Fibroblast of lung (primary cell): ENCODE measurements around the gene CTXN3.

ENCODE experiments used
- EZH2 ChIP-seq: IDR thresholded peaks from 2 replicates; pipeline ENCODE4 v1.5.1; 2012; ENCODE audit warnings: low read length, control low read depth, mild to moderate bottlenecking; ENCODE audit errors: missing control alignments
- TF ChIP-seq, protein P1 (sequence below), 2 donors: IDR thresholded peaks in 1 of 2; conservative IDR thresholded peaks in 1 of 2; 1 replicate in 1 of 2; 2 replicates in 1 of 2; pipeline ENCODE4 v1.5.1; 2011 to 2012; ENCODE audit warnings: low read length in 2 of 2, control low read depth in 1 of 2, inconsistent platforms in 1 of 2, low read depth in 1 of 2, mild to moderate bottlenecking in 1 of 2

DNA sequence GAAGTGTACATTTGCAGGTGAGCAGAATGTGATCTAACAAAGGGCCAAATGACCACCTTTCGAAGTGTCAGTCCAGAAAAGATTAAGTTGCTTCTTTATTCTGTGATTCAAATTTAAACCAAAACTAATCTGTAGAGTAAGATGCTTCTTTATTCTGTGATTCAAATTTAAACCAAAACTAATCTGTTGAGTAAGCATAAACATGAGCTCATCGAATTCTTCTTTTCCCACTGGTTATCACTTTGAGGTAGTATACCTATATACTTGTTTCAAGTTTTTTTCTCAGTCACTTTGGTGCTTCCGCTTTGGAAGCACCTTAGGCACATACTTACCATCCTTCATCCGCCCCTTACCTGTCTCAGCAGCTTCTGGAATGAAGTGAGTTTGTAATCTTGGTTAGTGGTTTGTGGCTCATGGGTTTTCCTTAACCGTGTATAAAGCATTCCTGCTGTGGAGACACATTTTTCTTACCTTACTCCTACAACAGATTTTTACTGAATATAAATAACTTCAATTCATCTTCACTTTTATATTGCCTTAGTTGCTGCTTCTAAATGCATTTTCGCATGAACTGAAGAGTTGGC is 40.7 kb upstream of the CTXN3 start:
- TF ChIP-seq, protein P1, sequence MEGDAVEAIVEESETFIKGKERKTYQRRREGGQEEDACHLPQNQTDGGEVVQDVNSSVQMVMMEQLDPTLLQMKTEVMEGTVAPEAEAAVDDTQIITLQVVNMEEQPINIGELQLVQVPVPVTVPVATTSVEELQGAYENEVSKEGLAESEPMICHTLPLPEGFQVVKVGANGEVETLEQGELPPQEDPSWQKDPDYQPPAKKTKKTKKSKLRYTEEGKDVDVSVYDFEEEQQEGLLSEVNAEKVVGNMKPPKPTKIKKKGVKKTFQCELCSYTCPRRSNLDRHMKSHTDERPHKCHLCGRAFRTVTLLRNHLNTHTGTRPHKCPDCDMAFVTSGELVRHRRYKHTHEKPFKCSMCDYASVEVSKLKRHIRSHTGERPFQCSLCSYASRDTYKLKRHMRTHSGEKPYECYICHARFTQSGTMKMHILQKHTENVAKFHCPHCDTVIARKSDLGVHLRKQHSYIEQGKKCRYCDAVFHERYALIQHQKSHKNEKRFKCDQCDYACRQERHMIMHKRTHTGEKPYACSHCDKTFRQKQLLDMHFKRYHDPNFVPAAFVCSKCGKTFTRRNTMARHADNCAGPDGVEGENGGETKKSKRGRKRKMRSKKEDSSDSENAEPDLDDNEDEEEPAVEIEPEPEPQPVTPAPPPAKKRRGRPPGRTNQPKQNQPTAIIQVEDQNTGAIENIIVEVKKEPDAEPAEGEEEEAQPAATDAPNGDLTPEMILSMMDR (conservative IDR thresholded peaks at IDR 0.05 in 1 of 2, IDR thresholded peaks at IDR 0.05 in 1 of 2; ENCODE audit: low read depth in 1 of 2, low read length in 2 of 2): no peak
- no peak for TF ChIP-seq EZH2
